ENCODE measurements around the gene CHKA.

DNA sequence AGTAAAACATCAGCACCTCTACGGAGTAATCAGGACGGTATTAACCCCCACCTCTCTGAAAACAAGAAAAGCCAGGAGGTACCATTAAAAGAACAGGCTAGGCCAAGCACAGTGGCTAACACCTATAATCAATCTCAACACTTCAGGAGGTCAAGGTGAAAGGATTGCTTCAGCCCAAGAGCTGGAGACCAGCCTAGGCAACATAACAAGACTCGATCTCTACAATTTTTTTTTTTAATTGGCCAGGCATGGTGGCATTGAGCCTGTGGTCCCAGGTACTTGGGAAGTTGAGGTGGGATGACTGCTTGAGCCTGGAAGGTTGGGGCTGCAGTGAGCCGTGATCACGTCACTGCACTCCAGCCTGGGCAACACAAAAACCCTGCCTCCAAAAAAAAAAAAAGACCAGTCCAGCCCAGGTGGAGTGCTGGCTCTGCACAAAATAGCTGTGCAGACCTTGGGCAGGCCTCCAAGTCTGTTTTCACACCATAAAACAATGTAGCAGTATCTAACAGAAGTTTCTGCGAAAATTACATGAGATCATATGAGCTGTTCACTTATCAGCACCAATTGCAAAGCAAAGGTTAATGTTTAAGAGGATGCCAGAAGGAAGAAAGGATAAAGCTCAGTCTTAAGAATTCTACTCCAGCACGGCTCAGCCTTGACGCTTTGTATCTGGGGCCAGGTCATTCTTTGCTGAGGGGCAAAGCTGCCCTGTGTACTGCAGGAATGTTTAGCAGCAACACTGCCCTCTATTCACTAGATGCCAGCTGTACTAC, 14.8 kb downstream of the CHKA start:
- TF ChIP-seq, protein P1, sequence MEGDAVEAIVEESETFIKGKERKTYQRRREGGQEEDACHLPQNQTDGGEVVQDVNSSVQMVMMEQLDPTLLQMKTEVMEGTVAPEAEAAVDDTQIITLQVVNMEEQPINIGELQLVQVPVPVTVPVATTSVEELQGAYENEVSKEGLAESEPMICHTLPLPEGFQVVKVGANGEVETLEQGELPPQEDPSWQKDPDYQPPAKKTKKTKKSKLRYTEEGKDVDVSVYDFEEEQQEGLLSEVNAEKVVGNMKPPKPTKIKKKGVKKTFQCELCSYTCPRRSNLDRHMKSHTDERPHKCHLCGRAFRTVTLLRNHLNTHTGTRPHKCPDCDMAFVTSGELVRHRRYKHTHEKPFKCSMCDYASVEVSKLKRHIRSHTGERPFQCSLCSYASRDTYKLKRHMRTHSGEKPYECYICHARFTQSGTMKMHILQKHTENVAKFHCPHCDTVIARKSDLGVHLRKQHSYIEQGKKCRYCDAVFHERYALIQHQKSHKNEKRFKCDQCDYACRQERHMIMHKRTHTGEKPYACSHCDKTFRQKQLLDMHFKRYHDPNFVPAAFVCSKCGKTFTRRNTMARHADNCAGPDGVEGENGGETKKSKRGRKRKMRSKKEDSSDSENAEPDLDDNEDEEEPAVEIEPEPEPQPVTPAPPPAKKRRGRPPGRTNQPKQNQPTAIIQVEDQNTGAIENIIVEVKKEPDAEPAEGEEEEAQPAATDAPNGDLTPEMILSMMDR (IDR thresholded peaks at IDR 0.05) = no peak
- TF ChIP-seq POLR2A (IDR thresholded peaks at IDR 0.05) (no peak), POLR2AphosphoS5 (IDR thresholded peaks at IDR 0.05; ENCODE audit: insufficient read depth in 1 of 2, low read depth in 1 of 2) (no peak)

Data from vagina (tissue), 2 donors.